GM18526 (cell line): Measurements from ENCODE around the gene MECR.
A peak's percentile ranks its signal among the peaks of the same experiment; 100 is the strongest.

Experiments
- POLR2A ChIP-seq: IDR thresholded peaks from 3 replicates; pipeline ENCODE4 v1.6.1; 2011; ENCODE audit not compliant: insufficient read length; ENCODE audit errors: extremely low read depth

The MECR gene

GRCh38 chr1:29230553-29231378 is at the start of gene MECR:
Gene MECR, minus strand, starts transcription at chr1:29230934. Its CDS starts 28 bp downstream, at chr1:29230906.
- TF ChIP-seq POLR2A, result peak; percentile 86

- no peak for TF ChIP-seq POLR2A
These were observed 49.2 kb upstream of the MECR start for GRCh38 chr1:29279951-29280391.

DNA sequence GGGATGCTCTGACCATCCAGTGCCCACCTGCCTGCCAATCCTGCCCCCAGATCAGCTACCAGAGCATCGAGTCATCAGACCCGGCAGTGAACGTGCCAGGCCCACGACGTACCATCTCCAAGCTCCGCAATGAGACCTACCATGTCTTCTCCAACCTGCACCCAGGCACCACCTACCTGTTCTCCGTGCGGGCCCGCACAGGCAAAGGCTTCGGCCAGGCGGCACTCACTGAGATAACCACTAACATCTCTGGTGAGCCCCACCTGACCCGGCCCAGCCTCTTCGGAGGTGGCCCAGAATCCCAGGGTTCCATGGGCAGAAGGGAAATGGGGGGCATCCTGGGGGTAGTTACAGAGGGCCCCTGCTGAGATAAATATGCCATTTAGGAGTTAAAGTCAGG is 48.7 kb upstream of the MECR start:
- TF ChIP-seq POLR2A, result no peak

- no peak for TF ChIP-seq POLR2A
These were observed 47.4 kb upstream of the MECR start for GRCh38 chr1:29278124-29278523.

DNA sequence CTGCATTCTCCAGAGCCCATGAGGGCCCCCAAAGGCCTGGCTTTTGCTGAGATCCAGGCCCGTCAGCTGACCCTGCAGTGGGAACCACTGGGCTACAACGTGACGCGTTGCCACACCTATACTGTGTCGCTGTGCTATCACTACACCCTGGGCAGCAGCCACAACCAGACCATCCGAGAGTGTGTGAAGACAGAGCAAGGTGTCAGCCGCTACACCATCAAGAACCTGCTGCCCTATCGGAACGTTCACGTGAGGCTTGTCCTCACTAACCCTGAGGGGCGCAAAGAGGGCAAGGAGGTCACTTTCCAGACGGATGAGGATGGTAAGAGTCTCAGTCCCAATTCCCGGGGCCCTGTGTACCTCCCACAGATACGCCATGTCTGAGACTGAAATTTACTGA is 44.7 kb upstream of the MECR start:
- no peak for TF ChIP-seq POLR2A

DNA sequence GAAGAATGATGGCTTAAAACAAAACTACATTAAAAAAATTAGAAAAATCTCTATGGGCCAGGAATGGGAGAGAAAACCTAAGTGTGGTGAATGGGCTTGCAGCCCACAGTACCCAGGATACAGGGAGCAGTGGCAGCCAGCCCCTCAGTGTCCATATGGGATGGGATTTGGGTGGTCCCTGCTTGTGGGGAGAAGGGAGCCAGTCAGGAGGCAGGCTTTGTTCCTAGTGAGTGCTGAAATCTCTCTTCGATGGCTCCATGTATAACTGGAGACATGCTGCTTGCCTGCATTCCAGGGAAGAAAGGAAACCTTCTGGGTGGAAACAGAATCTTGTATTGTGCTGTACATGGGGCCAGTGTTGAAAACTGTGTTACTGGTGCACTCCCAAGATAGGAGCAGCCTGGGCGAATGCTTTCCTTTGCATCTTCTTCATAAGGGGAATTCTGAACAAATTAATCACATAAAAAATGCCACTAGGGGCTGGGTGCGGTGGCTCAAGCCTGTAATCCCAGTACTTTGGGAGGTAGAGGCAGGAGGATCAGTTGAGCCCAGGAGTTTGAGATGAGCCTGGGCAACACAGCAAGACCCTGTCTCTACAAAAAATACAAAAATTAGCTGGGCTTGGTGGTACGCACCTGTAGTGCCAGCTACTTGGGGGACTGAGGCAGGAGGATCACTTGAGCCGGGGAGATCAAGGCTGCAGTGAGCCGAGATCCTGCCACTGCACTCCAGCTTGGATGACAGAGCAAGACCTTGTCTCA is 41.6 kb upstream of the MECR start:
- no peak for TF ChIP-seq POLR2A

GRCh38 chr1:29271724-29272123 is 41.0 kb upstream of the MECR start:
- TF ChIP-seq POLR2A, result no peak

GRCh38 chr1:29270929-29271521 is 40.3 kb upstream of the MECR start:
- no peak for TF ChIP-seq POLR2A

- TF ChIP-seq POLR2A, result no peak
These were observed 38.6 kb upstream of the MECR start for GRCh38 chr1:29269382-29269781.

GRCh38 chr1:29267321-29268070 is 36.8 kb upstream of the MECR start:
- TF ChIP-seq POLR2A, result no peak

GRCh38 chr1:29266912-29267311 is 36.2 kb upstream of the MECR start:
- no peak for TF ChIP-seq POLR2A

DNA sequence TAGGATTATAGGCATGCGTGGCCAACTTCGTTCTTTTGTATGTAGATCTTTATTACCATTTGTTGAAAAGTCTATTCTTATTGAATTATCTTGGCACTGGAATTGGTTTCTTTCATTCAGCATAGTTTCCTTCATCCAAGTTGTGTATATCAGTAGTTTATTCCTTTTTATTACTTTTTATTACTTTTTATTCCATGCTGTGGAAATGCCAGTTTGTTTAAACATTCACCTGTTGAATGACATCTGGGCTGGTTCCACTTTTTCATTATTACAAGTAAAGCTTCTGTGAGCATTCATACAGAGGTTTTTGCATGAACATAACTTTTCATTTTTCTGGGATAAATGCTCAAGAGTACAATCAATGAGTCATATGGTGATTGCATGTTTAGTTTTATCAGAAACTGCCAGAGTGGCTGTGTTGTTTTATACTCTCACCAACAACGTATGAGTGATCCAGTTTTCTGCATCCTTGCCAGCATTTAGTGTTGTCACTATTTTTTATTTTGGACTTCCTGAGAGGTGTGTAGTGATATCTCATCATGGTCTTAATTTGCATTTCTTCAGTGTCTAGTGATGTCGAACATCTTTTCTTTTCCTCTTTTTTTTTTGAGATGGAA is 34.1 kb upstream of the MECR start:
- no peak for TF ChIP-seq POLR2A

DNA sequence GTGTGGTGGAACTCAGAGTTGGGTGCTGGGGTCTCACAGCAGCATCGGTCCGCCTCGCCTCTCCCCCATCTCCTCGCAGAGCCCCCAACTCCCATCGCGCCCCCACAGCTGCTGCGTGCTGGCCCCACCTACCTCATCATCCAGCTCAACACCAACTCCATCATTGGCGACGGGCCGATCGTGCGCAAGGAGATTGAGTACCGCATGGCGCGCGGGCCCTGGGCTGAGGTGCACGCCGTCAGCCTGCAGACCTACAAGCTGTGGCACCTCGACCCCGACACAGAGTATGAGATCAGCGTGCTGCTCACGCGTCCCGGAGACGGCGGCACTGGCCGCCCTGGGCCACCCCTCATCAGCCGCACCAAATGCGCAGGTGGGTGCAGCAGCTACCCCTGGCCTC is 29.8 kb upstream of the MECR start:
- no peak for TF ChIP-seq POLR2A

GRCh38 chr1:29259802-29260441 is 29.2 kb upstream of the MECR start:
- no peak for TF ChIP-seq POLR2A
